NCI-H2227 (cell line): ENCODE results near the gene ARAP2.

Experiments
- DNase-seq: peaks from one replicate; lab custom pipeline; 2025; ENCODE audit not compliant: unreplicated experiment; lab: John Stamatoyannopoulos, UW

ARAP2 gene

GRCh38 chr4:36244257-36245082, at the start of gene ARAP2:
TSS of gene ARAP2 (minus strand) at chr4:36244514. CDS start at chr4:36229486, 15,028 bp downstream.
- peak; percentile 1 for DNase-seq

GRCh38 chr4:36292556-36293188, 48.4 kb upstream of the ARAP2 start:
- no peak for DNase-seq

- DNase-seq = no peak
Measured at GRCh38 chr4:36290641-36291040, 46.3 kb upstream of the ARAP2 start.

- DNase-seq = no peak
Measured at GRCh38 chr4:36288731-36289426, 44.6 kb upstream of the ARAP2 start.

GRCh38 chr4:36286481-36286871, 42.2 kb upstream of the ARAP2 start:
- DNase-seq = no peak

GRCh38 chr4:36285784-36286480, 41.6 kb upstream of the ARAP2 start:
- DNase-seq = no peak

- no peak for DNase-seq
Measured at GRCh38 chr4:36283912-36284465, 39.7 kb upstream of the ARAP2 start.

GRCh38 chr4:36282503-36283030, 38.3 kb upstream of the ARAP2 start:
- DNase-seq = no peak

GRCh38 chr4:36281384-36282106, 37.2 kb upstream of the ARAP2 start, which contains the start of gene DTHD1:
TSS of gene DTHD1 (plus strand) at chr4:36281616. CDS start at chr4:36281759, 143 bp downstream.
- DNase-seq = no peak

- no peak for DNase-seq
Measured at GRCh38 chr4:36280555-36280954, 36.2 kb upstream of the ARAP2 start.

GRCh38 chr4:36278789-36279188, 34.5 kb upstream of the ARAP2 start:
- DNase-seq = no peak

- no peak for DNase-seq
Measured at GRCh38 chr4:36277533-36277932, 33.2 kb upstream of the ARAP2 start.

GRCh38 chr4:36274158-36274557, 29.8 kb upstream of the ARAP2 start:
- no peak for DNase-seq

- DNase-seq = no peak
Measured at GRCh38 chr4:36273276-36273675, 29.0 kb upstream of the ARAP2 start.

- DNase-seq = no peak
Measured at GRCh38 chr4:36269533-36270173, 25.3 kb upstream of the ARAP2 start.

GRCh38 chr4:36269101-36269500, 24.8 kb upstream of the ARAP2 start:
- DNase-seq = no peak

- no peak for DNase-seq
Measured at GRCh38 chr4:36267486-36268268, 23.4 kb upstream of the ARAP2 start.

- DNase-seq = no peak
Measured at GRCh38 chr4:36264207-36264826, 20.0 kb upstream of the ARAP2 start.
